SH-SY5Y (cell line): ENCODE data around the gene FAU.

Source experiments
- GATA2 ChIP-seq: IDR thresholded peaks from 2 replicates; pipeline ENCODE4 v1.6.1; 2011; ENCODE audit warnings: mild to moderate bottlenecking, low read depth, low read length
- GATA3 ChIP-seq: IDR thresholded peaks from 2 replicates; pipeline ENCODE4 v1.6.1; 2011; ENCODE audit warnings: low read depth, mild to moderate bottlenecking, low read length, moderate library complexity

FAU gene

GRCh38 chr11:65150509-65151299 lies 28.8 kb upstream of the FAU start:
- TF ChIP-seq GATA3 (no peak), GATA2 (no peak)

- TF ChIP-seq GATA3 (no peak), GATA2 (no peak)
Observed at GRCh38 chr11:65148657-65149056, 26.7 kb upstream of the FAU start.

DNA sequence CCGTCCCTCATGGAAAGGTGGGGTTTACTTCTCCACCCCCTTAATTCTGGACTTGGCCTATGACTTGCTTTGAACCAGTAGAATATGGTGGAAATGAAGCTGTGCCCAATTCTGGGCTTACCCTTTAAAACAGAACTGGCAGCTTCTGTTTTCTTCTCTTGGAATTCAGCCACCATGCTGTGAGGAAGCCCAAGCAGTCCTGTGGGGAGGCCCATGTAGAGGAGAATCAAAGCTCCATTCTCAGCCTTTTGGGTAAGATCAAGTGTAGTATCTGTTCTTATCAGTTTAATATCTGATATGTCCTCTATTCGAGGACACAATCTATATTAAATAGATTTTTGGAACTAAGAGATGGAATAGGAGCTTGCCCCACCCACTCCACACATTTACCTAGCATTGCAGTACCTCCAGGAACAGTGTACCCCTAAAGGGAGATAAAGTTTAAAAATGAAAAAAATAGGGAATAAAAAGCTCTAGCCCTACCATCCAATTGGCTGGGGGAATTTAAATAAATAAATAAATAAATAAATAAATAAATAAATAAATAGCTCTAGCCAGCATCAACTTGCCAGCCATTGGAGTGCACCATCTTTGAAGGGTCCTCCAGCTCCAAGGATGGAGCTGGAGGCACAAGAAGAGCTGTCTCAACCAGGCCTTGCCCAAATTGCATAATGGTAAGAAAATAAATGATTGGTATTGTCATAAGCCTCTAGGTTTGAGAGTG lies 25.6 kb upstream of the FAU start:
- TF ChIP-seq GATA2 (no peak), GATA3 (no peak)

- TF ChIP-seq GATA3 = no peak
- no peak for TF ChIP-seq GATA2
Observed at GRCh38 chr11:65141896-65142494, 20.1 kb upstream of the FAU start.

DNA sequence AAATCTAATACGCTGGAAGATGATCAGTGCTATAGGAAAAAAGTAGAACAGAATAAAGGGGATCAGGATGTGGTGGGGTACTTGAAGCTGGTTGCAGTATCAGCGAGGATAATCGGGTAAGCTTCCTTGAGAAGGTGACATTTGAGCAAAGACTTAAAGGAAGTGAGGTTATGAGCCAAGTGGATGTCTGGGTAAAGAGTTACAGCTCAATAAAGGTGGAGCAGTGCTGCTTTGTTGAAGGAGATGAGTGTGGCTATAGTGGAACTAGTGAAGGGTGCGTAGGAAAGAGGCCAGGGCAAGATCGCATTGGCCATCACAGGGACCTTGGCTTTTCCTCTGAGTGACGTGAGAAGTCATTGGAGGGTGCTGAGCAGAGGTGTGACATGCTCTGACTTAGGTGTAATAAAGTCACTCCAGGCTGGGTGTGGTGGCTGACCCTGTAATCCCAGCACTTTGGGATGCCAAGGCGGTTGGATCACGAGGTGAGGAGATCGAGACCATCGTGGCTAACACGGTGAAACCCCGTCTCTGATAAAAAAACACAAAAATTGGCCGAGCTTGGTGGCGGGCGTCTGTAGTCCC lies 14.7 kb upstream of the FAU start:
- TF ChIP-seq GATA3 (no peak), GATA2 (no peak)

GRCh38 chr11:65135633-65136145 lies 13.8 kb upstream of the FAU start:
- TF ChIP-seq GATA2 = no peak
- TF ChIP-seq GATA3 = no peak

DNA sequence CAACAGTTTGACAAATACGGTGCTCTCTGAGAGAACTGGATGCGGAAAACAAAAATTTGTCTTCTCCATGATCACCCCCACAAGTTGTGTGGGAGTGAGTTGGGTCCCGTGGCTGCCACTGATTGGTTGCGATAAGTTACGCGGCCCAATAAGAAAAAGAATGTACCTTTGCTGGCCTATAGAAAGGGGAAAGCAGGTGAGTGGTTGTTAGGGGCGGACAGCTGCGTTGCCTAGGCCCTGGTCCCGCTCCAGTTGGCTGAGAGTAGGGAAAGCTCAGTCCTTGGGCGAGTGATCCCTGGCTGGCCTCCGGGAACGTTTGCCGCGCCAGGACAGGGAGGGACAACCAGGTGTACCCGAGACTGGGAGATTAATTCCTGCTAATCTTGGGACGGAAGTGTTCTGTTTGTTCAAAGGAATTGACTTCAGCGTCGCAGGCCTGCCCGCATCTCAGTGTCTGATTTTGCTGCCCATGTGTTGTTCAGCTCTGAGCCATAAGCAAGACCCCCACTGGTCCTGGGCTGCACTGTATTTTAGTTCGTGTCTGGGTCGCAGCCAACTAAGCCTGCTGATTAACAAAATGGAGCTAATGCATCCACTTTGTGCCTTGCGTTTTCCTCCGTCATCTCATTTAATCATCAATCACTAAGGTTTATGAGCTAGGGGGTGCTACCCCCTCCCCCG lies 13.2 kb upstream of the FAU start:
- TF ChIP-seq GATA3 = no peak
- TF ChIP-seq GATA2 = 0 out of 2 replicates have a peak, but pooled peaks have one; percentile 4

GRCh38 chr11:65134240-65134951 lies 12.5 kb upstream of the FAU start, which contains the start of gene SYVN1:
SYVN1 (minus strand) TSS chr11:65134519; CDS start chr11:65133601, 918 bp downstream.
- no peak for TF ChIP-seq GATA3
- TF ChIP-seq GATA2 = no peak

- TF ChIP-seq GATA2 = no peak
Observed at GRCh38 chr11:65133724-65134123, 11.8 kb upstream of the FAU start.

- no peak for TF ChIP-seq GATA2
- TF ChIP-seq GATA3 = no peak
Observed at GRCh38 chr11:65132988-65133700, 11.2 kb upstream of the FAU start.

- TF ChIP-seq GATA2 = no peak
- TF ChIP-seq GATA3 = no peak
Observed at GRCh38 chr11:65132238-65132987, 10.5 kb upstream of the FAU start.

- TF ChIP-seq GATA3 (no peak), GATA2 (no peak)
Observed at GRCh38 chr11:65131895-65132237, 9.9 kb upstream of the FAU start.
